ENCODE data around the gene CCM2. TPM values are rescaled to one million over a fixed set of nuclear protein-coding genes. Genes with fewer than 3 reads are reported as not detected.
"Not testable (repeated sequence)": the region's sequence is repeated elsewhere in the genome, so short reads cannot be mapped to it uniquely, and the experiment has no call there.

The CCM2 gene
- total and polyA plus RNA-seq, 8 donors, result 23.0 to 50.1 (median 29.9) TPM

GRCh38 chr7:45015313-45015712 is 15.3 kb downstream of the CCM2 start:
- TF ChIP-seq CTCF (IDR thresholded peaks at IDR 0.05), result no peak
- no peak overlapping the region for H3K4me3 ChIP-seq
- H3K27me3 ChIP-seq, result no peaks in the 10 kb centered on the region
- H3K36me3 ChIP-seq, result peaks cover 0 to 20% of the 10 kb centered on the region in 2 donors
- no peak for ATAC-seq
- H3K27ac ChIP-seq, result no peak overlapping the region
- H3K9me3 ChIP-seq, result no peaks in the 10 kb centered on the region
- no peak for DNase-seq
- intact Hi-C loops (cut with DNase I), result no loop called here
- H3K4me1 ChIP-seq, result peaks cover 0 to 17% of the 10 kb centered on the region in 2 donors

DNA sequence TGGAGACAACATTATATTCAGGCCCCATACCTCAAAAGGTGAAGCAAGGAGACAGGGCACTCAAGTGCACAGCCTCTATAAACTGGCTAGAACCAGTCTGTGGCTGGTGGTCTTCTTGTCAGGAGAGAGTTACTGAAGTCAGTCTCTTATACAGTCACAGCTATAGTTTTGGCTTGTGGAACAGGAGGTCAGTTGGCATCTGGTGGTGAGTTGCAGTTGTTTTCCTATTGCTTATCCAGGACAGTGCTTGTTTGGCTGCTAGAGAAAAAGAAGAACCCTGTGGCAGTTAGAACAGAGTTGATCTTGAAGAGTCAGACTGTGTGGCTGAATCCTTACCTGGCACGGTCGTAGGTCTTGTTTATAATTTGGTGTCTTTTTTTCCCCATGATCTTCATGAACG is 17.3 kb downstream of the CCM2 start:
- Histone ChIP-seq H3K27ac (no peak overlapping the region), H3K27me3 (no peaks in the 10 kb centered on the region), H3K9me3 (no peaks in the 10 kb centered on the region), H3K36me3 (peaks cover 0 to 19% of the 10 kb centered on the region in 2 donors), H3K4me3 (no peak overlapping the region), H3K4me1 (peaks cover 0 to 28% of the 10 kb centered on the region in 2 donors)
- ATAC-seq (no peak), DNase-seq (no peak)
- TF ChIP-seq CTCF (IDR thresholded peaks at IDR 0.05), result no peak
- intact Hi-C loops (cut with DNase I), result no loop called here

- intact Hi-C loops (cut with DNase I), result no loop called here
- ATAC-seq (no peak), DNase-seq (no peak)
- TF ChIP-seq CTCF (IDR thresholded peaks at IDR 0.05), result no peak
- Histone ChIP-seq H3K27me3 (no peaks in the 10 kb centered on the region), H3K36me3 (peaks cover 0 to 15% of the 10 kb centered on the region in 2 donors), H3K9me3 (no peaks in the 10 kb centered on the region), H3K27ac (no peak overlapping the region), H3K4me1 (peaks cover 0 to 15% of the 10 kb centered on the region in 2 donors), H3K4me3 (no peak overlapping the region)
Observed at GRCh38 chr7:45020915-45021314, 20.9 kb downstream of the CCM2 start.

DNA sequence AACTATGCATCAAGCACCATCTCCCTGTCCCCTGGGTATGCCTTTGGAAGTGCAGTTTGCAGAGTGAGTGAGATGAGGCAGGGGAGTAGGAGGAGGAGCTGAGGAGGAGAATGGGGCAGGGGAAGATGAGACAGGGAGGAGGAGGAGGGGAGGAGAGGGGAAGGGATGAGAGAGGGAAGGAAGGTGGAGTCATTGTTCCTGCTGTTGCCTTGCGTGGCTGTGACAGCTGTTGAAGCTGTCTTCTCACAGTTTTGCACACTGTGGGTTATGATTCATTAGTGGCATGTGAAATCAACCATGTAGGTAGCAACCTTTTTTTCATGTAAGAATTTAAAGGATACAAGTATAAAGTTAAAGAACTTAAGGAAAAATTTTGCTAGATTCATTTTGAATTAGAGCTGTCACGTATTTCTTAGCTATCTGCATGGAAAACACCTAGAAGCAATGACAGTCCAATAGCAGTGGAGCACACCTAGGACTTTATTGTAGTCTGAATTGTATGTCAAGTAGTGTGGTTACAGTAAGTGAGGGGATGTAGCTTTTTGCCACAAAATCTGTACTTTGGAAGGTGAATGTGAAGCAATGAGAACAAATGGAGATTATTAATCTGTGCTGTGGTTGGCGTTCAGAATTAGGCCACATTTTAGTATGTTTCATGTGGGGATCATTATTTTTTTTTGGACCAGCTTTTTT is 21.7 kb downstream of the CCM2 start:
- Histone ChIP-seq H3K4me1 (peaks cover 0 to 23% of the 10 kb centered on the region in 2 donors), H3K27ac (no peak overlapping the region), H3K36me3 (peaks cover 0 to 15% of the 10 kb centered on the region in 2 donors), H3K27me3 (no peaks in the 10 kb centered on the region), H3K9me3 (no peaks in the 10 kb centered on the region), H3K4me3 (no peak overlapping the region)
- no peak for TF ChIP-seq CTCF (IDR thresholded peaks at IDR 0.05)
- intact Hi-C loops (cut with DNase I), result no loop called here
- no peak for ATAC-seq
- DNase-seq, result no peak

DNA sequence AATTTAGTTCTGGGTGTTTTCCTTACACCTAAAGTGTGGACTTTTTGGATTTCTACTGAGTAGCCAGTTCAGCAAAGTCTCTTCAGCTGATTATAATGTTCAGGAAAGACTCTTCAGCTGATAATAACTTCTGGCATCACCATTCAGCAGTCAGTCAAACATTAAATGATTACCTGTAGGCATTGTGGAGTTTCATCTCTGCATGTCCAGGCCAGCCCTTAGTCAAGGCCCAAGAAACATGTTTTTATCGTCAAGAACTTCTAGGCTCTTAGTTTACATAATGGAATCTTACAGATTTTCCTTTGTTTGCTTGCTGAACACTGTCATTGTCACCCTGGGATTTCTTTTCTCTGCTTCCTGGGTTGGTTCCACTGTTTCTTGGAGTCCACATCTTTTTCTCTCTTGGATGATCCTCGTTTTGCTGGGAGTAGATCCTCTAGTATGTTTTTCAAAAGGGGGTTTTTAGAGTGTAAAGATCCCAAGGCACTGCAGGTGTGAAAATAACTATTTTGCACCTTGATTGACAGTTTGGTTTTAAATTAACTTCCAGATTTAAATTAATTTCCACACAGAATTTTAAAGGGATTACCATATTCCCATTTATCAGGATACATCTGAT is 24.2 kb downstream of the CCM2 start:
- H3K27ac ChIP-seq, result no peak overlapping the region
- intact Hi-C loops (cut with DNase I), result no loop called here
- ATAC-seq (no peak), DNase-seq (no peak)
- H3K9me3 ChIP-seq, result no peaks in the 10 kb centered on the region
- no peak overlapping the region for H3K4me3 ChIP-seq
- H3K36me3 ChIP-seq, result peaks cover 0 to 17% of the 10 kb centered on the region in 2 donors
- peaks cover 0 to 46% of the 10 kb centered on the region in 2 donors for H3K4me1 ChIP-seq
- no peaks in the 10 kb centered on the region for H3K27me3 ChIP-seq
- no peak for TF ChIP-seq CTCF (IDR thresholded peaks at IDR 0.05)

- Histone ChIP-seq H3K4me1 (peaks cover 0 to 49% of the 10 kb centered on the region in 2 donors), H3K36me3 (peaks cover 0 to 11% of the 10 kb centered on the region in 2 donors)
- H3K4me3 ChIP-seq; intact Hi-C loops (cut with DNase I); H3K27me3 ChIP-seq; DNase-seq; ATAC-seq; H3K9me3 ChIP-seq; H3K27ac ChIP-seq: not testable (repeated sequence)
Observed at GRCh38 chr7:45025473-45025872, 25.5 kb downstream of the CCM2 start.
